HG03196 (cell line): ENCODE measurements around the gene MRC2.
A peak's percentile ranks its signal among the peaks of the same experiment; 100 is the strongest.
"Not testable (repeated sequence)": the region's sequence is repeated elsewhere in the genome, so short reads cannot be mapped to it uniquely, and the experiment has no call there.

Experiments
- ATAC-seq: cut with Tn5 transposase; IDR thresholded peaks from one replicate; pipeline ENCODE4 v1.9.1; 2021; ENCODE audit not compliant: unreplicated experiment

Gene MRC2

GRCh38 chr17:62698459-62698858 lies 71.0 kb downstream of the MRC2 start:
- ATAC-seq = not testable (repeated sequence)

GRCh38 chr17:62700964-62701705 lies 73.7 kb downstream of the MRC2 start:
- ATAC-seq = no peak

GRCh38 chr17:62701706-62702085 lies 74.2 kb downstream of the MRC2 start:
- no peak for ATAC-seq

DNA sequence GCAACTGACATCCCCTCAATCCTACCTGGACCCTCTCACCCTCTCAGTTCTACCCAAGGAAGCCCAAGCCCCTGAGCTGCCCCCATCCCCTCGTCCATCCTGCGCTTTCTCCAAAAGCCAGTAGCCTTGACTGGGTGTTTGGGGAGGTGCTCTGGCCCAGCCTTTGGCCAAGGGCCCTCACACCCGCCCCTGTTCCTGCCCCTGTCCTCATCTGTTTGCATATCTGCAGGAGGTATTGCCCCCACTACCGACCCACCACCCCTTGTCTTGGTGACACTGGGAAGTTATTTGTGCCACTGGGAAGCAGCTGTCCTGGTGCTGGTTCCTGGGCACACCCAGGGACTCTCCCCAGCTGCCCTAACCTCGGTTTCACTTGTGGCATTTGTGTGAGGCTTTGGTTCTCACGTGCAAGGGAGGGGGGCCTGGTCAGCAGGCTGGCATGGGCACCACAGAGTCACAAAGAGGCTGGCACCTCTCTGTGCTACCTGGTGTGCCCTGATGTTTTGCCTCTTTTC lies 75.3 kb downstream of the MRC2 start:
- no peak for ATAC-seq

- no peak for ATAC-seq
These were observed 75.8 kb downstream of the MRC2 start for GRCh38 chr17:62703261-62703775.

DNA sequence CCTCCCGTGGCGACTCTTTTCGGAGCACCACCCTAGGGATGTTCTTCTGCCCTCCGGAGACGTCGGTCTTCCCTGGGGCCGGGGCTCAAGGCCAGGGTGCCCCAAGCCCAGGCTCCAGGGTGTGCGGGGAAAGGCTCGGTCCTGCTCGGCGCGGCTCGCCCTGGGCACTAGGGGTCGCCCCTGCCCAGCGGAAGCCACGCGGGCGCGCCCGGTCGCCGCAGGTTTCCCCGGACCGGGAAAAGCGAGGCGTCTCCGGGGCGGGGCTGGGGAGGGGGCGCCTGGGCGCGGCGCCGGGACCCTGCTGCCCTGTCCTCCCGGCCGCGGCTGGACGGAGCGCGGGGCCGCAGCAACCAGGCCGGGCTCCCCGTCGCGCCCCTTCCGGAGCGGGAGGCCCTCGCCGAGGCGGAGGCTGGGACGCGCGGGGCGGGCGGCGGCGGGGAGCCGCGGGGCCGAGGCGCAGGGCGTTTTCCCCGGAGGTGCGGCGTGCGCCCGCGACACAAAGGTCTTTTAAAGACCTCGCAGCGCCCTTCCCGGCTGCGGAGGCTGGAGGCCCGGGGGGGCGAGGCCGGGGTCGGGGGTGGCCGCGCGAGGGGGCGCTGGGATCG lies 76.4 kb downstream of the MRC2 start:
- ATAC-seq = peak; percentile 75

- ATAC-seq = no peak
These were observed 77.0 kb downstream of the MRC2 start for GRCh38 chr17:62704381-62704971.

DNA sequence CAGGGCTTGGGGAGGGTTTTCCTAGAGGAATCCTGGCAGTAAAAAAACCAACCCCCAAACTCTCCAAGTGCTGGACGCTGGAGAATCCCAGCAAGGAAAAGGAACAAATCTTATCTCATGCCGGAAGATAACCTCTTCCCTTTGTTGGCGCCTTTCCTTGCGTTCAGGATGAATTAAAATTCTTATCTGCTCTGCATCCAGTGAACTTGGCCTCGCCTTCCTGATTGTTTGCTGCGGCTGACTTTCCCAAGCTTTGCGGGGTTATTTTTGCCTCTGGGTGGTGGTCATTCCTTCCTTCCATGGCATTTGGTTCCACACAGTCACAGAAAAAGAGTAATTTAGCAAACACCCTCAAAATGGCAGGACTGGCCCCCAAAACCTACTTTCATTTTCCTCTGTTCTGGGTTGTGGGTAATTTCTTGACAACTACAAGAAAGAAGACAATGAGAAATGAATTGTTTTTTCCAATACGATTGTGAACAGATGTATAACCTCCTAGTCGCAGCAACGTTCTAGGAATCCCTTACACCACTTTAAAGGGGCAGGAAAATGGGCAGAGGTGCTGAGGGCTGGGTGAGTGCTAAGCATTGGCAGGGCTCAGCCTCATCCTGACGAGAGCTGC lies 77.8 kb downstream of the MRC2 start:
- no peak for ATAC-seq

DNA sequence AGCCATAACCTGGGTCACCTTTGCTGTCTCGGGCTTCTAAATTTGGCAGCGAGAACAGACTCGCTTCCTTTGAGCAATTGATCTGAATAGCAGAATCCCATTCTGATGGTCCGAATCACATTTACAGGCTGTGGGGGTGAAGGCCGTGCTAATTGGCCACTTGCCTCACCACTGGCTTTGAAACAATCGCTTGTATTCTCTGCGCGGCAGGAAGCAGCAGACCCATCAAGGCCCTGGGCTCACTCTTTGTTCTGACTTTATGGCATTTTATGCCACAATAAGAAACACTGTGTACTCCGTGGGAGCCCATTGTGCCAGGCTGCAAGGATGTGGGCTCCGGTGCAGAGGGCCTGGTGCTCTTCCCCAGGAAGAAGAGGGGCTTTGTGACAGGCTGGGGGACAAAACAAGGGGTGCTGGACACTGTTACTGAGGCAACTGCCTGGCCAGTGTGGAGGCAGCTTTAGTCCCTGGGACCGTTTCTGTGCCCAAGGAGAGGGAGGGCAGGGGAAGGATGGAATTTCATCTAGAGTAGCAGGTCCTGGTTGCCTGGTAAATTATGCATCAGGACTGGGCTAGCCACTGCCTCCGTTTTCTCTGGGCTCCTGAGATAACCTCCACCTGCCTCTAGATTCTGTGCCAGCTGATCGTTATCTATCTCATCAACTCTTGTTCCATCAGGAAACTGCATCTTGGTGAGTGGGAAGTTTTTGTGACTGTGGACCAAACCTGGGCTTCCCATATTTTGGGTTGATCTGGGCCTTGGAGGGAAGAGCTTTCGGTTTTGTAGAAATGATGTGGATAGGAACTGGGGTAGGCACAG lies 78.5 kb downstream of the MRC2 start:
- no peak for ATAC-seq

DNA sequence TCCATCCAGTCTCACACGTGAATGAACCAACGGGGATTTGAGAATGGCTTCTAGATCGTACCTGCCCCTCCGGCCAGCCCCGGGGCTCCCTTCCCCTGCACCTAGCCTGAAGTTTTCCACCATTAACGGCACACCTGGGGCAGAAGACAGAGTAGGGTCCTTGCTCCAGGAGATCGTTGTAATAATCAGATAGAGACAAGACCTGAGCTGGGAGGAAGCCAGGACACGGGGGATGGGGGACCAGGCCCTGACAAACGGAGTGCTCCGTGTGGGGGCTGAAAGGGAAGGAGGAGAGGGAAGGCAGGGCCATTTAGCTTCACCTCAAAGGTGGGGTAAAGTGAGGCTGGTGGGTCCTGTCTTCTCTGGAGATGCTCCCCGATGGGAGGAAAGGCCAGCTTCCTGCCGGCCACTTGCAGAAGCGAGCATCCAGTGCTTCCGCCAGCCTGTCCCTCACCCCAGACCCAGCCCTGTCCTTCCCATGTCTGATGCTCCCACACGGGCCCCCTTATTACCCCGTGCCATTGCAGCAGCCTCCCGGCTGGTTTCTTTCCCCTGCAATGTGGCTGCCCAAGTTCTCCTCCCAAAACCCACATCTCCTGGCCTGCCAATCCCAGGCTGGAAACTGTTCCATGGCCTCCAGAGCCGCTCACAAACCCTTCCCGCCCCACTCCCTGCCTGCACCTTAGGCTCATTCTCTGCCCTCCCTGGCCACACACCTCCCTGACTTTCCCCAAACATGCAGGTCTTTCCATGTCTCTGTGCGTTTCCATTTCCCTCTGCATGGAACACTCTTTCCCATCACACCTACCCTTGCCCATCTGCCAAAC lies 79.3 kb downstream of the MRC2 start:
- no peak for ATAC-seq

DNA sequence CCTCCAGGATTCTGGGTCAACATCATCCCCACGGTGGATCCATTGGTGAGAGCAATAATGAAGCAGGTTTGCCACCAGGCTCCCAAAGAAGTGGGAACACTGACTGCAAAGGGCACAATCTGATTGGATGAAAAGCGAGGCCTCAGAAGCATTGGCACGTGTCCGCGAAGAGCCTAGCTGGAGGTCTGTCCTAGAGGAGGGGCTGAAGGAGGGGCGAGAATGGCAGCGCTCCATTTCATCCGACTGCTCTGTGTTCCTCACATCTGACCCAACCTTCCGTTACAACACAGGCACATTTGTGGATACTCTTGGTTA lies 79.9 kb downstream of the MRC2 start:
- ATAC-seq = no peak

- ATAC-seq = no peak
These were observed 81.1 kb downstream of the MRC2 start for GRCh38 chr17:62708587-62708986.

DNA sequence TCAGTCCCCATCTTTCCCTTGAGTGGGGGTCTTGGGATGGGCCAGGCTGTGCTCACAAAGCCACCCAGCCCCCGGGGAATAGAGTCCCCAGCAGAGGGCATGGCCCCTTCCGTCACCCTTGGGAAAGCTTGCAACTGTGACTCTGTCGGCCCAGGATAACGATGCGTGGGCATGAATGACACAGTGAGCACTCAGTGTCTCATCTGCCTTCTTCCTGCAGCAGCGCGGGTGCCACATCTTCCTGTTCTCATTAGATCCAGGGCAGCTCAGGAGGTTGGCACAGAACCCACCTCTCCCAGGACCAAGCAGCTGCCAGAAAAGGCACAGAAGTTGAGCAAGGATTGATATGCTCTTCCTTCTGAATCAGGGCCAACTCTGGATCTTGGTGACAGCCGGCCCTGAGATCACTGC lies 84.7 kb downstream of the MRC2 start:
- no peak for ATAC-seq

GRCh38 chr17:62713086-62713881 lies 85.8 kb downstream of the MRC2 start:
- ATAC-seq = no peak

DNA sequence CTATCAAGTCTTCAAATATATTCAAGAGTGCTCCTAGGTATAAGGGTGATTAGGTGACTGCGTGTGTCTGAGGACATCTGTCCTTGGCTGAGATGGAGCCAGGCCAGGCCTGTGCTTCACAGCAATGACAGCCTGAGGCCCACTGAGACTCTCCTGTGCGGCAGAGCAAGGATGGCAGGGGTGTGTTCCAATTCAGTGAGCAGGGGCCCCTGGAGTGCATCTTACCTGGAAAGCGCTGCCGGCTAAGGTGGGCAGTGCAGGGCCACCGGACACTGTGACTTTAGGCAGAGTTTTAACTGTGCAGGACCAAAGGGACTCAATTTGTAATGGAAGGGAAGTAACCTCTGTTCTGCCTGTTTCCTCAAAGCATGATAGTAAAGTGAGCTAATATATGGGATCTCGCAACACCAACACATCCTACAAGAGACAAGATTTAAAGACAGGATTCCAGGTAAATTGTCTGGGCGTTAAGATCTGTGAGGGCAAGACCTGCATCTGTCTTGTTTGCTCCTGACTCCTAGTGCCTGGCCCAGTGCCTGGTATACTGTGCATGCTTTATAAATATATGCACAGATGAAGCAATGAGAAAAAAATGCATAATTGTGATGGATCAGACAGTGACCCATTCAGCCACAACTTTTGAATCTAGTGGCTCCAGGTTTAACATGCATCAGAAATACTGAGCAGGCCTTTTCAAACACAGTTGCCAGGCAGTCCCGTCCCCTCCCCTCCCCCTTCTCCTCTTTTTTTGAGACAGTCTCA lies 86.7 kb downstream of the MRC2 start:
- no peak for ATAC-seq

DNA sequence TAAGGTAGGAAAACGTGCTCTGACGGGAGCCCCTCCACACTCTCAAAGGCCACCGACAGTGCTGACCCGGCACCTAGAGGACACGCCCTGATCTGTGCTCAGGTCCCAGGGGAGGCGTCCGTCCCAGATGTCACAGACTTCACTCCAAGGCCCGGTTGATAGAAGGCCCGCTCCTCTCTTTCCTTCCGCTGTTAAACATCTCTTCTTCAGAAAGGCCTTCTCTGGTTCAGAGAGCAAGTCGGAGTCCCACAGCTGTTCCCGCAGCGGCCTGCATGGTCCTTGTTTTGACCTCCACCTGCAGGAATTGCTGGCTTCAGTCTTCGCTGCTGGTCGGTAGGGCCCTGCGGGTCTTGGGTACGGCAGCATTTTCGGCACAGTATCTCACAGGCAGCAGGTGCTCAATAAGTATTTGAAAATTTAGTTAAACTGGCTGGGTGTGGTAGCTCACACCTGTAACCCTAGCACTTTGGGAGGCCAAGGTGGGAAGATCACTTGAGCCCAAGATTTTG lies 88.5 kb downstream of the MRC2 start:
- ATAC-seq = no peak

GRCh38 chr17:62716834-62717588 lies 89.5 kb downstream of the MRC2 start:
- no peak for ATAC-seq

DNA sequence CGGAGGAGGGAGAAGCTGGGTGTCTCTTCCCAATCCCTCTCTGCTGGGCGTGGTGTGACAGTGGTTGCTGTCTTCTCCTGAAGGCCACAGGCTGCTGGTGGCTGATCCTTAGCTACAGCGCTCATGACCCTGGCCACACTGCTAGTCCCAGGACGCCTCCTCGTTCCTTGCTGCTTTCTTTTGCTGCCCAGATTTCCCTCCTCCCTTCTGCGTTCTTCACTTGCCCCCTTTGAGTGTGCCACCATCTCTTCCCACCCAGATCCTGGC lies 90.1 kb downstream of the MRC2 start:
- ATAC-seq = no peak
